ENCODE results near the gene CLVS2.

Gene CLVS2

GRCh38 chr6:122995921-122996793 lies at the start of gene CLVS2:
CLVS2 (plus strand) TSS chr6:122996235; CDS start chr6:122997778, 1,543 bp downstream.
- no peak for DNase-seq

GRCh38 chr6:122947355-122947754 lies 48.7 kb upstream of the CLVS2 start:
- no peak for DNase-seq

- DNase-seq = no peak
Measured at GRCh38 chr6:122953766-122954165, 42.3 kb upstream of the CLVS2 start.

- no peak for DNase-seq
Measured at GRCh38 chr6:122956376-122956775, 39.7 kb upstream of the CLVS2 start.

GRCh38 chr6:122962000-122962624 lies 33.9 kb upstream of the CLVS2 start:
- DNase-seq = no peak

GRCh38 chr6:122969999-122970533 lies 26.0 kb upstream of the CLVS2 start:
- no peak for DNase-seq

GRCh38 chr6:122977180-122977579 lies 18.9 kb upstream of the CLVS2 start:
- no peak for DNase-seq

- no peak for DNase-seq
Measured at GRCh38 chr6:122984393-122984792, 11.6 kb upstream of the CLVS2 start.

- no peak for DNase-seq
Measured at GRCh38 chr6:122994256-122994655, 1.8 kb upstream of the CLVS2 start.

- DNase-seq = no peak
Measured at GRCh38 chr6:122996794-122997505, 915 bp downstream of the CLVS2 start.

GRCh38 chr6:122997541-122998150 lies 1.6 kb downstream of the CLVS2 start:
- no peak for DNase-seq

GRCh38 chr6:122998403-122998975 lies 2.5 kb downstream of the CLVS2 start:
- no peak for DNase-seq

GRCh38 chr6:123000244-123000770 lies 4.3 kb downstream of the CLVS2 start:
- DNase-seq = no peak

GRCh38 chr6:123001540-123001939 lies 5.5 kb downstream of the CLVS2 start:
- no peak for DNase-seq

- DNase-seq = no peak
Measured at GRCh38 chr6:123007885-123008284, 11.8 kb downstream of the CLVS2 start.

GRCh38 chr6:123009059-123009458 lies 13.0 kb downstream of the CLVS2 start:
- DNase-seq = no peak

GRCh38 chr6:123014835-123015234 lies 18.8 kb downstream of the CLVS2 start:
- DNase-seq = no peak

- no peak for DNase-seq
Measured at GRCh38 chr6:123016431-123017103, 20.5 kb downstream of the CLVS2 start.

GRCh38 chr6:123017104-123017682 lies 21.2 kb downstream of the CLVS2 start:
- DNase-seq = no peak

GRCh38 chr6:123022975-123023374 lies 26.9 kb downstream of the CLVS2 start:
- DNase-seq = no peak

- no peak for DNase-seq
Measured at GRCh38 chr6:123024976-123025375, 28.9 kb downstream of the CLVS2 start.
